SK-N-SH (cell line): Measurements from ENCODE around the gene LDB3. TPM values are rescaled to one million over a fixed set of nuclear protein-coding genes. Genes with fewer than 3 reads are reported as not detected.

Experiments used
- CTCF ChIA-PET: fragments of 300-600, 350-600 bp; formaldehyde crosslinking; extraction: SDS; loops from one replicate; lab custom pipeline; 2021; lab: Yijun Ruan, JAX
- POLR2A ChIA-PET: fragments of 350-600 bp; sonication (Branson Sonifier 250); formaldehyde crosslinking; extraction: SDS; loops from one replicate; lab custom pipeline; 2020; ENCODE audit warnings: antibody characterized with exemption, inconsistent platforms; lab: Yijun Ruan, JAX
- DNase-seq: peaks from one replicate; pipeline ENCODE4 v3.0.0; 2012
- H2AFZ ChIP-seq: fragments of 200-600 bp; sonication (generic); 2 replicates; pipeline ENCODE4 v1.8.1; 2016; ENCODE audit warnings: antibody characterized with exemption, mild to moderate bottlenecking, low read depth
- H3F3A ChIP-seq: fragments of 200-600 bp; sonication (generic); replicated peaks from 2 replicates; pipeline ENCODE3; 2016; ENCODE audit warnings: antibody characterized with exemption, mild to moderate bottlenecking; ENCODE audit not compliant: insufficient read depth
- H3K27ac ChIP-seq, 2 experiments: fragments of 200-500 bp in 1 of 2; fragments of 200-600 bp in 1 of 2; sonication (Bioruptor generic) in 1 of 2; sonication (generic), shearing (Covaris generic) in 1 of 2; 2 replicates each; pipeline versions ENCODE4 v1.5.1 to v1.6.1; 2014 to 2016; ENCODE audit warnings: low read depth in 2 of 2, inconsistent platforms in 1 of 2, low read length in 1 of 2, mild to moderate bottlenecking in 1 of 2, mixed read lengths in 1 of 2
- H3K27me3 ChIP-seq: fragments of 200-600 bp; sonication (generic), shearing (Covaris generic); 2 replicates; pipeline ENCODE4 v1.6.1; 2016; ENCODE audit warnings: mixed run types; ENCODE audit not compliant: insufficient read depth
- H3K36me3 ChIP-seq, 2 experiments: fragments of 200-500 bp in 1 of 2; fragments of 200-600 bp in 1 of 2; sonication (Bioruptor generic) in 1 of 2; sonication (generic) in 1 of 2; replicated peaks in 1 of 2; 2 replicates each; pipeline versions ENCODE3 to v1.5.1; 2014 to 2016; ENCODE audit warnings: low read length in 1 of 2, mild to moderate bottlenecking in 1 of 2; ENCODE audit not compliant: insufficient read depth in 2 of 2, control insufficient read depth in 1 of 2
- H3K4me1 ChIP-seq, 2 experiments: fragments of 200-500 bp in 1 of 2; fragments of 200-600 bp in 1 of 2; sonication (Bioruptor generic) in 1 of 2; sonication (generic), shearing (Covaris generic) in 1 of 2; 2 replicates each; pipeline versions ENCODE4 v1.5.1 to v1.6.1; 2014 to 2016; ENCODE audit warnings: low read depth in 1 of 2, low read length in 1 of 2, mixed run types in 1 of 2; ENCODE audit not compliant: insufficient read depth in 2 of 2, control insufficient read depth in 1 of 2
- H3K4me2 ChIP-seq: fragments of 200-600 bp; sonication (generic), shearing (Covaris generic); 2 replicates; pipeline ENCODE4 v1.6.1; 2017; ENCODE audit warnings: mixed run types
- H3K4me3 ChIP-seq, 2 experiments: fragments of 200-500 bp in 1 of 2; fragments of 200-600 bp in 1 of 2; sonication (Bioruptor generic) in 1 of 2; sonication (generic), shearing (Covaris generic) in 1 of 2; 2 replicates each; pipeline versions ENCODE4 v1.5.1 to v1.8.1; 2014 to 2016; ENCODE audit warnings: low read depth in 2 of 2, inconsistent platforms in 1 of 2, low read length in 1 of 2, mild to moderate bottlenecking in 1 of 2, mixed read lengths in 1 of 2, moderate library complexity in 1 of 2
- H3K79me2 ChIP-seq: fragments of 200-600 bp; sonication (generic); 2 replicates; pipeline ENCODE4 v1.8.1; 2017; ENCODE audit warnings: mild to moderate bottlenecking; ENCODE audit not compliant: insufficient read depth
- H3K9ac ChIP-seq: fragments of 200-600 bp; sonication (generic); 2 replicates; pipeline ENCODE4 v1.6.1; 2017; ENCODE audit warnings: mixed run types
- H3K9me2 ChIP-seq: fragments of 200-600 bp; sonication (generic); 2 replicates; pipeline ENCODE4 v1.6.1; 2017; ENCODE audit warnings: mixed run types
- H3K9me3 ChIP-seq: fragments of 200-600 bp; sonication (generic); 2 replicates; pipeline ENCODE4 v1.6.1; 2017; ENCODE audit warnings: mixed run types, mild to moderate bottlenecking, moderate library complexity
- H4K20me1 ChIP-seq: fragments of 200-600 bp; sonication (generic); 2 replicates; pipeline ENCODE4 v1.6.1; 2017; ENCODE audit warnings: mild to moderate bottlenecking, mixed run types; ENCODE audit not compliant: insufficient read depth
- CHD2 ChIP-seq: fragments of 150-350 bp; IDR thresholded peaks from 2 replicates; pipeline ENCODE4 v1.6.1; 2018; ENCODE audit warnings: low read length; ENCODE audit not compliant: partially characterized antibody
- ELF1 ChIP-seq: IDR thresholded peaks from 2 replicates; pipeline ENCODE4 v1.4.0; 2012
- EP300 ChIP-seq, 2 experiments: IDR thresholded peaks; 2 replicates each; pipeline versions ENCODE4 v1.4.0 to v1.6.1; 2012; ENCODE audit warnings: borderline replicate concordance in 1 of 2, low read depth in 1 of 2, low read length in 1 of 2
- GABPA ChIP-seq: IDR thresholded peaks from 2 replicates; pipeline ENCODE4 v1.4.0; 2012; ENCODE audit warnings: low read depth, mild to moderate bottlenecking
- IRF3 ChIP-seq: fragments of 150-350 bp; IDR thresholded peaks from 2 replicates; pipeline ENCODE4 v1.6.1; 2016; ENCODE audit warnings: mild to moderate bottlenecking, low read depth, low read length
- MAX ChIP-seq: IDR thresholded peaks from 2 replicates; pipeline ENCODE4 v1.4.0; 2012; ENCODE audit warnings: low read depth
- NFIC ChIP-seq: IDR thresholded peaks from 2 replicates; pipeline ENCODE4 v1.4.0; 2012; ENCODE audit warnings: borderline replicate concordance
- RAD21 ChIP-seq: IDR thresholded peaks from 2 replicates; pipeline ENCODE4 v1.6.1; 2012; ENCODE audit warnings: mild to moderate bottlenecking, low read length
- SMC3 ChIP-seq: IDR thresholded peaks from 2 replicates; pipeline ENCODE4 v1.6.1; 2012; ENCODE audit warnings: low read depth, low read length, improper control_type of control experiment
- TAF1 ChIP-seq: IDR thresholded peaks from 2 replicates; pipeline ENCODE4 v1.6.1; 2012; ENCODE audit warnings: low read depth, mild to moderate bottlenecking, low read length, moderate library complexity, borderline replicate concordance
- TCF12 ChIP-seq: IDR thresholded peaks from 2 replicates; pipeline ENCODE4 v1.4.0; 2012
- TEAD4 ChIP-seq: IDR thresholded peaks from 2 replicates; pipeline ENCODE4 v1.4.0; 2012; ENCODE audit warnings: mild to moderate bottlenecking, borderline replicate concordance; ENCODE audit not compliant: insufficient read depth
- YY1 ChIP-seq: IDR thresholded peaks from 2 replicates; pipeline ENCODE4 v1.4.0; 2012; ENCODE audit warnings: low read depth, mild to moderate bottlenecking
- WGBS: methylation state at CpG from one replicate; pipeline ENCODE4 v1.1.6; 2017; ENCODE audit warnings: low lambda C conversion rate; 5-methylcytosine and 5-hydroxymethylcytosine counted together
- polyA plus RNA-seq, 3 experiments: library from polyadenylated mRNA; depleted of rRNA; stranded (reverse); fragments of >200 nt; gene quantifications; 2 replicates each; pipeline ENCODE4 v1.2.3, GENCODE V29; 2012
- TF ChIP-seq, protein P1 (sequence below): fragments of 150-350 bp; IDR thresholded peaks from 2 replicates; pipeline ENCODE4 v1.6.1; 2017; ENCODE audit warnings: antibody characterized with exemption, low read length, low read depth, borderline replicate concordance
- TF ChIP-seq, protein P2 (sequence below): fragments of 200-600 bp; sonication (generic); IDR thresholded peaks from 2 replicates; pipeline ENCODE4 v1.6.1; 2017; ENCODE audit warnings: antibody characterized with exemption, mild to moderate bottlenecking, moderate library complexity

Gene LDB3
- polyA plus RNA-seq, 1 of the 3 experiments (the other 2 are of a cell fraction): 0.48 TPM

DNA sequence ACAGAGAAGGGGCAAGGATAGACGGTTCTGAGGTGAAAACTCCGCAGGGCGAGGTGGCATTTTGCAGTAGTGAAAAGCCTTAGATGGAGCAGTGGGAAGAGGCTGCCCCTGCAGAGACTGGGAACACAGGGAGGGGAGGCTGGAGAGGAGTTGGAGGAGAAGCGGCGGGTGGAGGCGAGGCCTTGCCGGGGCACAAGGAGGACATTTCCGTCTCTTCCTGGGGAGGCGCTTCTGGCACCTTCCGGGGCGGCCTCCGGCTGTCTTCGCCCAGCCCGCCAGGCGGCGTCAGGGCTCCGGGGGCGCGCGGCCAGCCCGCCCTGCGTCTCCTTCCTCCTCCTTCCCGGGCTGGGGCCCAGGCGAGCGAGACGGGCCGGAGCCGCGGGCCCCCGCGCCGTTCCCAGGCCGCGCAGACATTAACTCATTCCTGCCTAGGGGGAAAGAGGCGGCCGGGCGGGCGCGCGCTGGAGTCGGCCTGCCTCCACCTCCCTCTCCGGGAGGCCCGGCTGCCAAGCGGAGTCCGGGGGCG is 42.7 kb downstream of the LDB3 start:
- WGBS: 14% methylated on average over 23 of the region's 46 CpGs
- Histone ChIP-seq H3F3A (peaks cover 10% of the 10 kb centered on the region), H3K9me3 (no peaks in the 10 kb centered on the region), H3K27ac (peak overlapping the region; percentile 65 to 75), H3K4me2 (peak overlapping the region; percentile 86; the same call in 1 of the 2 replicates), H4K20me1 (no peaks in the 10 kb centered on the region), H3K9ac (peak overlapping the region; percentile 85), H3K27me3 (no peaks in the 10 kb centered on the region), H3K9me2 (no peaks in the 10 kb centered on the region), H3K4me1 (peaks cover 10 to 11% of the 10 kb centered on the region in 2 experiments; a peak in 2 of 4 replicates), H3K36me3 (no peaks in the 10 kb centered on the region), H2AFZ (peak overlapping the region; percentile 93), H3K79me2 (no peaks in the 10 kb centered on the region; the same call in 1 of the 2 replicates), H3K4me3 (peak overlapping the region; percentile 61 to 64)
- CTCF ChIA-PET: interaction anchor here (1.4 to 1.9 kb wide), 3 partner anchors 25 to 188 kb away, joined by 4 to 18 read pairs (median 4); no protein-coding TSS in a partner anchor
- DNase-seq: peak; percentile 97
- TF ChIP-seq YY1 (peak; percentile 35; the same call in 1 of the 2 replicates), TEAD4 (0 out of 2 replicates have a peak, but pooled peaks have one; percentile 22), EP300 (IDR thresholded peaks at IDR 0.05; ENCODE audit: borderline replicate concordance in 1 of 2, low read depth in 1 of 2, low read length in 1 of 2) (no peak; a peak in 1 of 4 replicates), IRF3 (no peak), NFIC (peak; percentile 26; the same call in 1 of the 2 replicates), TAF1 (0 out of 2 replicates have a peak, but pooled peaks have one; percentile 48), MAX (peak; percentile 65; the same call in 1 of the 2 replicates), SMC3 (peak; percentile 86), RAD21 (peak; percentile 68), TCF12 (peak; percentile 23; the same call in 1 of the 2 replicates), ELF1 (peak; percentile 52; the same call in 1 of the 2 replicates), CHD2 (peak; percentile 15), GABPA (peak; percentile 68)
- TF ChIP-seq, protein P1, sequence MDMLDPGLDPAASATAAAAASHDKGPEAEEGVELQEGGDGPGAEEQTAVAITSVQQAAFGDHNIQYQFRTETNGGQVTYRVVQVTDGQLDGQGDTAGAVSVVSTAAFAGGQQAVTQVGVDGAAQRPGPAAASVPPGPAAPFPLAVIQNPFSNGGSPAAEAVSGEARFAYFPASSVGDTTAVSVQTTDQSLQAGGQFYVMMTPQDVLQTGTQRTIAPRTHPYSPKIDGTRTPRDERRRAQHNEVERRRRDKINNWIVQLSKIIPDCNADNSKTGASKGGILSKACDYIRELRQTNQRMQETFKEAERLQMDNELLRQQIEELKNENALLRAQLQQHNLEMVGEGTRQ: no peak
- TF ChIP-seq, protein P2, sequence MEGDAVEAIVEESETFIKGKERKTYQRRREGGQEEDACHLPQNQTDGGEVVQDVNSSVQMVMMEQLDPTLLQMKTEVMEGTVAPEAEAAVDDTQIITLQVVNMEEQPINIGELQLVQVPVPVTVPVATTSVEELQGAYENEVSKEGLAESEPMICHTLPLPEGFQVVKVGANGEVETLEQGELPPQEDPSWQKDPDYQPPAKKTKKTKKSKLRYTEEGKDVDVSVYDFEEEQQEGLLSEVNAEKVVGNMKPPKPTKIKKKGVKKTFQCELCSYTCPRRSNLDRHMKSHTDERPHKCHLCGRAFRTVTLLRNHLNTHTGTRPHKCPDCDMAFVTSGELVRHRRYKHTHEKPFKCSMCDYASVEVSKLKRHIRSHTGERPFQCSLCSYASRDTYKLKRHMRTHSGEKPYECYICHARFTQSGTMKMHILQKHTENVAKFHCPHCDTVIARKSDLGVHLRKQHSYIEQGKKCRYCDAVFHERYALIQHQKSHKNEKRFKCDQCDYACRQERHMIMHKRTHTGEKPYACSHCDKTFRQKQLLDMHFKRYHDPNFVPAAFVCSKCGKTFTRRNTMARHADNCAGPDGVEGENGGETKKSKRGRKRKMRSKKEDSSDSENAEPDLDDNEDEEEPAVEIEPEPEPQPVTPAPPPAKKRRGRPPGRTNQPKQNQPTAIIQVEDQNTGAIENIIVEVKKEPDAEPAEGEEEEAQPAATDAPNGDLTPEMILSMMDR: peak; percentile 72
- POLR2A ChIA-PET: interaction anchor here (2.3 to 2.4 kb wide), 2 partner anchors 45 to 189 kb away, joined by 8 to 18 read pairs; partner anchors contain the start of gene BMPR1A
